Fibroblast of skin of left biceps (primary cell): ENCODE data around the gene PTPN3.
"Not testable (repeated sequence)": the region's sequence is repeated elsewhere in the genome, so short reads cannot be mapped to it uniquely, and the experiment has no call there.

Experiments
- DNase-seq, 2 experiments: peaks; one replicate each; pipeline ENCODE4 v3.0.0-alpha.2; 2013; ENCODE audit warnings: low read depth in 2 of 2

PTPN3 gene

GRCh38 chr9:109498195-109499092, at the start of gene PTPN3:
TSS of gene PTPN3 (minus strand) at chr9:109498307. CDS start at chr9:109463434, 34,873 bp downstream.
- no peak for DNase-seq

- not testable (repeated sequence) for DNase-seq
These were observed 46.8 kb upstream of the PTPN3 start for GRCh38 chr9:109544954-109545353.

GRCh38 chr9:109542922-109543321, 44.8 kb upstream of the PTPN3 start:
- no peak for DNase-seq

GRCh38 chr9:109538346-109538745, 40.2 kb upstream of the PTPN3 start:
- no peak for DNase-seq

GRCh38 chr9:109537288-109537687, 39.2 kb upstream of the PTPN3 start:
- DNase-seq: no peak

GRCh38 chr9:109536859-109537258, 38.8 kb upstream of the PTPN3 start:
- DNase-seq: no peak

- no peak for DNase-seq
These were observed 37.3 kb upstream of the PTPN3 start for GRCh38 chr9:109535365-109535764.

GRCh38 chr9:109534151-109534550, 36.0 kb upstream of the PTPN3 start:
- no peak for DNase-seq

GRCh38 chr9:109532652-109533051, 34.5 kb upstream of the PTPN3 start:
- DNase-seq: not testable (repeated sequence)

- DNase-seq: no peak
These were observed 24.0 kb upstream of the PTPN3 start for GRCh38 chr9:109522106-109522505.

GRCh38 chr9:109520475-109521132, 22.5 kb upstream of the PTPN3 start:
- DNase-seq: peak; percentile 24 to 26

- no peak for DNase-seq
These were observed 21.3 kb upstream of the PTPN3 start for GRCh38 chr9:109519366-109519765.

- no peak for DNase-seq
These were observed 20.7 kb upstream of the PTPN3 start for GRCh38 chr9:109518621-109519335.

- DNase-seq: no peak
These were observed 19.8 kb upstream of the PTPN3 start for GRCh38 chr9:109517901-109518377.

- DNase-seq: no peak
These were observed 15.8 kb upstream of the PTPN3 start for GRCh38 chr9:109513871-109514270.

- DNase-seq: no peak
These were observed 14.2 kb upstream of the PTPN3 start for GRCh38 chr9:109512170-109512756.

GRCh38 chr9:109510506-109510905, 12.4 kb upstream of the PTPN3 start:
- no peak for DNase-seq

GRCh38 chr9:109510042-109510441, 11.9 kb upstream of the PTPN3 start:
- not testable (repeated sequence) for DNase-seq

GRCh38 chr9:109509611-109510010, 11.5 kb upstream of the PTPN3 start:
- DNase-seq: no peak

GRCh38 chr9:109507421-109507838, 9.3 kb upstream of the PTPN3 start:
- no peak for DNase-seq

GRCh38 chr9:109506097-109506712, 8.1 kb upstream of the PTPN3 start:
- no peak for DNase-seq
